Right forelimb (tissue), 1 donor: Measurements from ENCODE around the gene MYADM.

Experiments
- DNase-seq: peaks from one replicate; pipeline ENCODE4 v3.0.0-alpha.2; 2018

MYADM gene

DNA sequence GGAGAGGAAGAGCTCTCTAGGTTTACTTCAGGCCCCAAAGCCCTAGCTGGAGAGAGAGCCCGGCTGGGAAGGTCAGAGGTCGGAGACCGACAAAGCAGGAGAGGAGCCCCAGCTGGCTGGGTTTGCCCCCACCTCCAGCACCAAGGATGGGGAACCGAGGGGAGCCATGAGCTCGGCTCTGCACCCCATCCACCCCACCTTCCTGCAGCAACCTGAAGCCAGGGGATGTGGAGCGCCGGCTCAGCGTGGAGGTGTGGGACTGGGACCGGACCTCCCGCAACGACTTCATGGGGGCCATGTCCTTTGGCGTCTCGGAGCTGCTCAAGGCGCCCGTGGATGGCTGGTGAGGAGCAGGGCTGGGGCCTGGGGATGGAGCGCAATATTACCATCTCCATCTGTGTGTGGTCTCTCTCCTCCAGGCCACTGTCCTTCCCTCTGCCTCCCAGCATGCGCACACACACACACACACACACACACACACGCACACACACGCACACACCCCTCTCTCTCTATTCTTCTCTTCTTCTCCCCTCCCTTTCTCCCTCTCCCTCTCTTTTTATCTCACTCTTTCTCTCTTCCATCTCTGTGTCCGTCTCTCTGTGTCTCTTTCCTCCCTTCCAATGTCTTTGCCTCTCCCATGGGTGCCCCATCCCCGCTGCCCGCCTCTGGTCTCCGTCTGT lies 24.8 kb downstream of the MYADM start:
- DNase-seq, result no peak

DNA sequence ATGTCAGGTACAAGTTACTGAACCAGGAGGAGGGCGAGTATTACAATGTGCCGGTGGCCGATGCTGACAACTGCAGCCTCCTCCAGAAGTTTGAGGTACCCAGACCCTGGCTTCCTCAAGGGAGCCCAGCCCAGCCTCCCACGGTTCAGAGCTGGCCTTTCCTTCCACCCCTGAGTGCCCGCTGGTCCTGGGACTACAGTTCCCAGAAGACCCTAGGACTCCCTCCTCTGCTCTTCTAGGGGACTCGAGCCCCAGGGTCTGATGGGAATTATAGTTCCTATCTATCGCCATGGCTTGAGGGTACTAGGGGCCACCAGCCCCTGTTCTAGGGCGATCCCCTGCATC lies 25.3 kb downstream of the MYADM start:
- DNase-seq, result no peak

DNA sequence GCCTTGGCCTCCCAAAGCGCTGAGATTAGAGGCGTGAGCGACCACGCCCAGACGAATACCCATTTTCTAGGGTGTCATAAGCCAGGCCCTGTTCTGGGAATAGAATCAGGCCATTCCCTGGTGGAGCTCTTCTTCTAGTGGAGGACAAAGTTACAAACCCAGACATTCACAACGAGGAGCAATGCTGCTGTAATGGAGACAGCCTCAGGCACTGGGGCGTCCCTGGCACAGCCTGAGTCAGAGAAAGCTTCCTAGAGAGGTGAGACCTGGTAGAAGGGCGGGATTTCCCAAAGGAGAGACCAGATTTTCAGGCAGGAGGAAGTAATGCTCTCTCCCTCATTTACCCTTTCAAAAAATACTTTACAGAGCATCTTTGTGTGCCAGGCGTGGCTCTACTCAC lies 27.0 kb downstream of the MYADM start:
- DNase-seq, result no peak

DNA sequence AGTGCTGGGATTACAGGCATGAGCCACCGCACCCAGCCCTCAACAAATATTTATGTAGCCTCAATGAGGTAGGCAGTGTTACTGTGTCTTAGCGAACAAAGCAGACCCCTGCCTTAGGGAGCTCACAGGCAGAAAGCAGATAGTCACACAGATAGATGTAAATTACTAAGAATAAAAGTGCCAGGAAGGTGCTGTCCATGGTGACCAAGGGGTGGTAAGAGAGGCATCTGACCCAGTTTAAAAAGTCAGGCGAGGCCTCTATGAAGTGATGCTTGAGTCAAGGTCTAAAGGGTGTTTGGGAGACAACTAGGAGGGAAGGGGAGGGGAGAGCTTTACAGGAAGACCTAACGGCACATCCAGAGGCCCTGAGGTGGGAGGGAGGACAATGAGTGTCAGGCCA lies 29.0 kb downstream of the MYADM start:
- DNase-seq, result no peak

- DNase-seq, result no peak
Measured at GRCh38 chr19:53897459-53897858, 29.8 kb downstream of the MYADM start.

- no peak for DNase-seq
Measured at GRCh38 chr19:53898166-53898565, 30.5 kb downstream of the MYADM start.

GRCh38 chr19:53898636-53899341 lies 31.1 kb downstream of the MYADM start:
- DNase-seq, result no peak

DNA sequence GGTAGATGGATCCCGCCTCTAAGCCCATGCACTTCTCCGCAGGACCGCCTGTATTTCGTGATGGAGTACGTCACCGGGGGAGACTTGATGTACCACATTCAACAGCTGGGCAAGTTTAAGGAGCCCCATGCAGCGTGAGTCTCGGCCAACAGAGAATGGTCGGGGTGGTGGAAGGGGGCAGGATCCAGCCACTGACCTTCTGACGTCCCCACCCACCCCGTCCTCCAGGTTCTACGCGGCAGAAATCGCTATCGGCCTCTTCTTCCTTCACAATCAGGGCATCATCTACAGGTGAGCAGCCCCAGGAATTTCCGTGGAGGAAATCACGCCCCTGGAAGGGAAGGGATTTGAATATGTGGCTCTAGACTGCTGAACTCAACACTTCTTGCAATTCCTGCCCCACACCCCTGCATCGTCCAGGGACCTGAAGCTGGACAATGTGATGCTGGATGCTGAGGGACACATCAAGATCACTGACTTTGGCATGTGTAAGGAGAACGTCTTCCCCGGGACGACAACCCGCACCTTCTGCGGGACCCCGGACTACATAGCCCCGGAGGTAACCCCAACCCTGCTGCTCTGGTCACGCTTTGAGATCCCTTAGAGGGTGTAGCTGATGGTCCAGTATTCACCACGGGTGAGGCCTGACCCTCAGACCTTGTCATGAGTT lies 32.6 kb downstream of the MYADM start:
- DNase-seq, result no peak

DNA sequence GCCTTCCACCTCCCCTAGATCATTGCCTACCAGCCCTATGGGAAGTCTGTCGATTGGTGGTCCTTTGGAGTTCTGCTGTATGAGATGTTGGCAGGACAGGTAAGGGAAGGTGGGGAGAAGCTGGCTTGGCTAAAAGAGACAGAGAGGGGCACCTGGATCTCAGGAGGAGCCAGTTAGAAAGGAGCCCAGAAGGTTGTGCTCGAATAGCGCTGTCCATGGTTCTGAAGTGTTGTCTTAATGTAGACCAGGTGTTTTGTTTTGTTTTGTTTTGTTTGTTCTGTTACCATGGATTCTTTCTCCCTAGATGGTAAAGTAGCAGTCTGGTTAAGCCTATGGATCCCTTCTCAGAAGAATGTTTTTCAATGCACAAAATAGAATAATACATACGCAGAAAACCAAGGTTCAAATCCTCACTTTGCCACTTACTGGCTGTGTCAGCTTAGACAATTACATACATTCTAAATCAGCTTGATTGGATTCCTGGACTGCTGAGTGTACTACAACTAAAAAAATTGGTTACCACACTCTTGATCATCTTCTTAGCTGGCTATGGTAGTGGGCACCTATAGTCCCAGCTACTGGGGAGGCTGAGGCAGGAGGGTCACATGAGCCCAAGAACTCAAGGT lies 35.5 kb downstream of the MYADM start:
- DNase-seq, result no peak

- no peak for DNase-seq
Measured at GRCh38 chr19:53904909-53905308, 37.2 kb downstream of the MYADM start.

DNA sequence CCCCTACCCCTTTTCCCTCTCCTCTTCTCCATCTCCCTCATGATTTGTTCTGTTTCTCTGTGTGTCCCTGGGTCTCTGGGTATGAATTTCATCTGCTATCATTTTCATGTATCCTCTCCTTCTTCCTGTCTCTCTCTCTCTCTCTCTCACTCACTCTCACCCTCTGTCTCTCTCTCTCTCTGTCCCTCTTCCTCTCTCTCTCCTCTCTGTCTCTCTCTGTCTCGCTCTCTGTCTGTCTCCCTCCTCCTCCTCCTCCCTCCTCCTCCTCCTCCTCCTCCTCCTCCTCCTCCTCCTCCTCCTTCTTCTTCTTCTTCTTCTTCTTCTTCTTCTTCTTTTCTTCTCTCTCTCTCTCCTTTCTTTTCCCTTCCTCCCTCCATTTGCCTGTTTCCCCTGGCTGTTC lies 38.1 kb downstream of the MYADM start:
- no peak for DNase-seq

GRCh38 chr19:53906211-53907192 lies 38.8 kb downstream of the MYADM start:
- peak; percentile 56 for DNase-seq

DNA sequence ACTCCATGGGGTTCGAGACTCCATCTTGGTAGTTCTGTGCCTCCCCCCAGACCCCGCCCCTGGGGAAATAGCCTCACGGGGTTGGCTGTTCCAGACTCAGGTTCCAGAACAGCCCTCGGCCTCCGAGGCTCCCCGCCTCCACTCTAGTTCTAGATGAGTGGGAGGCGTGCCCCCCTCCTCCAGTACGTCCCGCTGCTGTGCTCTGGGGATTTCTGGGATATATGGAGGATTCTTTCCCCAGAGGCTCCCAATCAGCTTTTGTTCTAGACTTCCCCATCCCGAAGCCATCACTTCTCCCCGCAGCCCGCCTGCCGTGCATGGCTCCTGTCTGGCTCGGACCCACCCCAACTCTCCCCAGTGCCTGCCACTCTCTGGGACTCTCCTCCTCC lies 39.5 kb downstream of the MYADM start:
- no peak for DNase-seq

DNA sequence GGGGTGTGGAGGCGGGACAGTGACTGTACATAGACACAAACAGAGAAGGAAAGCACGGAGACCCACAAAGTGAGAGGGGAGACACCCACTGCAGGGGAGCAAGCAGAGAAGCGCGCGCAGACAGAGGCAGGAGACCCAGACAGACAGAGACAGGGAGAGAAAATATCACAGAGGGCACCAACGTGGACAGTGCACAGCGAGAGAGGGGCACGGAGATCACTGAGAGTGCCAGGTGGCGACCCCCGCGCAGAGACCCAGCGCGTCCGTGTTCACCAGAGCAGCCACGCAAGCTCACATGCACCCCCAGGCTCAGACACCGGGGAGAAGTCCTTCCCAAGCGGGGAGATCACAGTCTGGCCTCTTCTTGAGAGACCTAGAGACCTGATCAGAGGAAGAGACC lies 40.0 kb downstream of the MYADM start:
- DNase-seq, result no peak

- peak; percentile 58 for DNase-seq
Measured at GRCh38 chr19:53908106-53908934, 40.6 kb downstream of the MYADM start.

DNA sequence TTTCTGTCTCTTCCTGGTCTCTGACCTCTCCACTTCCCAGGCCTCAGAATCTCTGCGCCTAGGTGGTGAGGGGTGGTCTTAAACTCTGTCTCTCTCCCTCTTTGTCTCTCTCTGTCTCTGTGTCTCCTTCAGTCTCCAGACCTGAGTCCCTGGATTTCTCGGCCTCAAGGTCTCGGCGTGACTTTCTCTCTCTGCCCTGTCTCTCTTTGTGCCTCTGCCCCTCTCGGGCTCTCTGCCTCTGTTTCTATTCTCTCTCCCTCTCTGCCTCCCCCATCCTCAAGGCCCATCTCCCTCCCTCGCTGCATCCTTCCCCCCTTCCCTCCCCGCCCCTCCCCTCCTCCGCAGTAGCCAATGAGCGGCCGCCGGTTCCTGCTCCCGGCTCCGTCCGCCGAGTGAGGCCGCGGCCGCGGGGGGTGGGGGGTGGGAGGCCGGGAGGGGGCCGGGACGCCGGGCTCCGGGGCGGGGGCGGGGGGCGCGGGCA lies 41.3 kb downstream of the MYADM start, which contains the start of gene CACNG7:
CACNG7 (plus strand) TSS at position 344 of the 481 bp plus-strand sequence. CDS start 3,554 bp downstream, outside the sequence.
- no peak for DNase-seq

DNA sequence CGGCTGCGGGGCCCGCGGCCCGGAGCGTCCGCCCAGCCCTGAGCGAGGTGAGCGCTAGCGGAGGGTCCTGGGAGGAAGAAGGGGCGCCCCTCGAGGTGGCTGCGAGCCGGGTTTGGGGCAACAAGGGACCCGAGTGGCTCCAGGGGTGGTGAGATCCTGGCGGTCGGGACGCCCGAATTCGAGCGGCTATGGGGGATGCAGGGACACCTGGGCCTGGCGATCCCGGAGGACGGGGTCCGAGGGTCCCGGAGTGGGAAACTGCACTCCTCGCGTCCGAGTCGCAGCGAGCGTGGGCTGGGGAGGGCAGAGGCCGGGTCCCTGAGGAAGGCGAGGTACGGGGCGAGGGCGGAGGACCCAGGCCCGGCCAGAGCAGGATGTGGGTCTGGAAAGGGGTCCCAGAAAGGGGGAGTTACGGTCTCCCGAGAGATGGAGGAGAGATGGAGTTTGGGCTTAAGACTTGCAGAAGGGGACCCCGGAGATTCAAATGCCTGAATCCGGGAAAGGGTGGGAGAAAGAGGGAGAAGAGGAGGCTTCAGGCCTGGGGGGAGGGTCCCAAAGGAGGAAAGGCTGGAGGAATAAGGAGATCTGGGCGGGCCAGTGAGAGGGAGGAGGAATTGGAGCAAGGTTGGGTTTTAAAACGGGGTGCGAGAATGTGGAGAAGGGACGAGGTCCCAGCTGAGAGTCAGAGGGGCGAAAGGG lies 41.9 kb downstream of the MYADM start:
- no peak for DNase-seq

DNA sequence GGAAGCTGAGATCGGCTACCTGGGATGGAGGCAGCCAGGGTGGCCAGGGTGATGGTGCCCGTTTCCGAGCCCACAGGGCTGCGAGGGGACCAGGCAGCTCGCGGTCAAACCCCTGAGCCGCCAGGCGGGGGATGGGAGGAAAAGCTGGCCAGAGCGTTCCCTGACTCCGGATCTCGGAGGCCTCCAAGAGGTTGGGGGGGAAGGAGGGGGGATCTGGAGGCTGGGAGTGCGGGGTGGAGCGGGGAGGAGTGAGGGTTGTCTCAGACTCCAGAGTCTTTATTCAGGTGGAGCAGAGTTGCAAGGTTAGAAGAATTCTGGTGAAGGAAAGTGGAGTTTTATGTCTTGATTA lies 42.5 kb downstream of the MYADM start:
- DNase-seq, result no peak

- DNase-seq, result no peak
Measured at GRCh38 chr19:53912653-53913052, 45.0 kb downstream of the MYADM start.

GRCh38 chr19:53915000-53915399 lies 47.3 kb downstream of the MYADM start:
- DNase-seq, result no peak

DNA sequence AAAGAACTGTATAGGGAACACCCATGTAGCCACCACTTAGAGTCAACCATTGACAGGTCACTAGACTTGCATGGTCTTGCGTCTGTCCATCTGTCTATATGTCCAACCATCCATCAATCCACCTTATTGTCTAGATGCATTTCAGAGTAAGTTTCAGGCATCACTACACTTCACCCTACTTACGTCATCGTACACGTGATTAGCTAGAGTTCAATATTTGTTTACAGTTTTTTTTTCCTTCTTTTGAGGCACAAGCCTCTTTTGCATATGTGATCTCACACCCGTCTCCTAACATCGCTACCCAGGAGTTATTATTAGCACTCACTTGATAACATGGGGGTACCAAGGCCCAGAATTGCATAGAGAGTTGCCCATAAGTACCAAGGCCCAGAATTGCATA lies 48.3 kb downstream of the MYADM start:
- no peak for DNase-seq
